HTERT RPE-1 (cell line): Measurements from ENCODE around the gene GMPR2.
"Not testable (repeated sequence)": the region's sequence is repeated elsewhere in the genome, so short reads cannot be mapped to it uniquely, and the experiment has no call there.

ENCODE experiments used
- in situ Hi-C: fragments of 300-500 bp; cut with MboI; formaldehyde crosslinking; loops from 4 replicates; pipeline ENCODE4 v1.14.3; 2020; ENCODE audit warnings: low sequenced_read_pairs

GMPR2 gene

DNA sequence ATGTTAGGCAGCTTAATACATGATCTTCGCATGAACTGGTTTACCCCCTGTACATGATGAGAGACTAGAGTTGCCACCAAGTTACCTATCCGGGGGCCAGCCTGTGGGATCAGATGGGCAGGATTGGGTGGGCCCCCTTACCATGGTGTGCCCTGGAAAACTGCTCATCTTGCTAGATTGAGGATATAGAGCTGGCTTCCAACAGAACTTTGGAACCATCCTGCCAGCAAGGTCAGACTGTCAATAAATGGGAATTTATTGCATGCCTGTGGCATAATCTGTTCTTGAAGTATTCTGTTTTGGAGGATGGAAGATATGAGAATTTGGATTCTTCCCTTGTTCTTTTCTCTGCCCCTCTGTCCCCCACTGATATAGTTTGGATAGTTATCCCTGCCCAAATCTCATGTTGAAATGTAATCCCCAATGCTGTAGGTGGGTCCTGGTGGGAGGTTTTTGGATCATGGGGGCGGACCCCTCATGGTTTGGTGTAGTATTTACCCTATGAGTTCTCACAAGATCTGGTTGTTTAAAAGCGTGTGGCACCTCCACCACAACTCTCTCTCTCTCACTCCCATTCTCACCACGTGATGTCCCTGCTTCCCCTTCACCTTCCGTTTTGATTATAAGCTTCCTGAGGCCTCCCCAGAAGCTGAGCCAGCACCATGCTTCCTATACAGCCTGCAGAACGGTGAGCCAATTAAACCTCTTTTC is 33.8 kb upstream of the GMPR2 start:
- in situ Hi-C loops, result no loop called here

DNA sequence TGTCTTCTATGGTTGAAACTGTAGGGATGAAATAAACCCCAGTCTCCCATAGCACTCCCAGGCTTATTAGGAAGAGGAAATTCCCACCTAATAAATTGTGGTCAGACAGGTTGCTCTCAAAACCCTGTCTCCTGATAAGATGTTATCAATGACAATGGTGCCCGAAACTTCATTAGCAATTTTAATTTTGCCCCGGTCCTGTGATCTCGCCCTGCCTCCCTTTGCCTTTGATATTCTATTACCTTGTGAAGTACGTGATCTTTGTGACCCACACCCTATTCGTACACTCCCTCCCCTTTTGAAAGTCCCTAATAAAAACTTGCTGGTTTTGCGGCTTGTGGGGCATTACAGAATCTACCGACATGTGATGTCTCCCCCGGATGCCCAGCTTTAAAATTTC is 30.2 kb upstream of the GMPR2 start:
- in situ Hi-C loops, result not testable (repeated sequence)

DNA sequence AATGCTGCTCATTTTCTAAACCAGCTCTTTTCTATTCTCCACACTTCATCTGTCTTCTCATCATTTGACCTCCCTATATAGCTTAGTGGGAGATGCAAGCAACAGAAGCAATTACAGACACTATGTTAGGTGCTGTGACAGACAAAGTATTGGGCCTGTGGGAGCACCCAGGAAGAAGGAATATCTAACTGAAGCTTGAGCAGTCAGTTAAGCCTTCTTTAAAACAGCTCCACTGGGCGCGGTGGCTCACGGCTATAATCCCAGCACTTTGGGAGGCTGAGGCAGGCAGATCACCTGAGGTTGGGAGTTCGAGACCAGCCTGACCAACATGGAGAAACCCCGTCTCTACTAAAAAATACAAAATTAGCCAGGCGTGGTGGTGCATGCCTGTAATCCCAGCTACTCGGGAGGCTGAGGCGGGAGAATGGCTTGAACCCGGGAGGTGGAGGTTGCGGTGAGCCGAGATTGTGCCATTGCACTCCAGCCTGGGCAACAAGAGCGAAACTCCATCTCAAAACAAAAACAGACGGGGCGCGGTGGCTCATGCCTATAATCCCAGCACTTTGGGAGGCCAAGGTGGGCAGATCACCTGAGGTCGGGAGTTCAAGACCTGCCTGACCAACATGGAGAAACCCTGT is 29.4 kb upstream of the GMPR2 start:
- in situ Hi-C loops, result not testable (repeated sequence)

GRCh38 chr14:24204163-24205146 is 28.3 kb upstream of the GMPR2 start:
- in situ Hi-C loops, result no loop called here

- in situ Hi-C loops, result no loop called here
These were observed 26.2 kb upstream of the GMPR2 start for GRCh38 chr14:24206260-24207103.

DNA sequence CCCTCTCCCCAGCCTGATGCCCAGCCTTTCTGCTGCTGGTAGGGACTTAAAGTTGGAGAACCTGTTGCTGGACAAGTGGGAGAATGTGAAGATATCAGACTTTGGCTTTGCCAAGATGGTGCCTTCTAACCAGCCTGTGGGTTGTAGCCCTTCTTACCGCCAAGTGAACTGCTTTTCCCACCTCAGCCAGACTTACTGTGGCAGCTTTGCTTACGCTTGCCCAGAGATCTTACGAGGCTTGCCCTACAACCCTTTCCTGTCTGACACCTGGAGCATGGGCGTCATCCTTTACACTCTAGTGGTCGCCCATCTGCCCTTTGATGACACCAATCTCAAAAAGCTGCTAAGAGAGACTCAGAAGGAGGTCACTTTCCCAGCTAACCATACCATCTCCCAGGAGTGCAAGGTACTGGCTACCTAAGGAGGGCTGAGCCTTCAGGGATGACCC is 25.6 kb upstream of the GMPR2 start:
- in situ Hi-C loops, result no loop called here

GRCh38 chr14:24207625-24208024 is 25.1 kb upstream of the GMPR2 start:
- in situ Hi-C loops, result no loop called here

DNA sequence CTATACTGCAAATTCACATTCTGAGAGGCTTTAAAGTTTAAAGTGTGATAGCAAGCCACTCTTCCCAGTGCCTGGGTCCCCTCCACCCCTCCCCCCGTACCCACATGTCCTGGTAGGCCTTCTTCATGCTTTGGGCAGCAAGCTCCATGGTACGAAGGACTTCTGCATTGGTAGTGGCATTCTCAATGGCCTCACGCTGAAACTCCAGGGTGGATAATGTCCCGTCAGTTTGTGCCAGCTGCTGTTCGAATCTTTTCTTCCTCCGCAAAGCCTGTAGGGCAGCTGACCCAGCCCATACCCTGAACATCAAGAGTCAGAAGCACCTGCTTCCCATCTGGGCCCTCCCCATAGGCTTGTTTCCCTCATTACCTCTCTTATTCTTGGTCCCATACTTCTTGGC is 21.4 kb upstream of the GMPR2 start:
- in situ Hi-C loops, result no loop called here

- in situ Hi-C loops, result no loop called here
These were observed 19.5 kb upstream of the GMPR2 start, which contains the start of gene CHMP4A for GRCh38 chr14:24212924-24213865. Gene CHMP4A (minus strand): TSS chr14:24213488. CDS start chr14:24213439, 49 bp downstream.

DNA sequence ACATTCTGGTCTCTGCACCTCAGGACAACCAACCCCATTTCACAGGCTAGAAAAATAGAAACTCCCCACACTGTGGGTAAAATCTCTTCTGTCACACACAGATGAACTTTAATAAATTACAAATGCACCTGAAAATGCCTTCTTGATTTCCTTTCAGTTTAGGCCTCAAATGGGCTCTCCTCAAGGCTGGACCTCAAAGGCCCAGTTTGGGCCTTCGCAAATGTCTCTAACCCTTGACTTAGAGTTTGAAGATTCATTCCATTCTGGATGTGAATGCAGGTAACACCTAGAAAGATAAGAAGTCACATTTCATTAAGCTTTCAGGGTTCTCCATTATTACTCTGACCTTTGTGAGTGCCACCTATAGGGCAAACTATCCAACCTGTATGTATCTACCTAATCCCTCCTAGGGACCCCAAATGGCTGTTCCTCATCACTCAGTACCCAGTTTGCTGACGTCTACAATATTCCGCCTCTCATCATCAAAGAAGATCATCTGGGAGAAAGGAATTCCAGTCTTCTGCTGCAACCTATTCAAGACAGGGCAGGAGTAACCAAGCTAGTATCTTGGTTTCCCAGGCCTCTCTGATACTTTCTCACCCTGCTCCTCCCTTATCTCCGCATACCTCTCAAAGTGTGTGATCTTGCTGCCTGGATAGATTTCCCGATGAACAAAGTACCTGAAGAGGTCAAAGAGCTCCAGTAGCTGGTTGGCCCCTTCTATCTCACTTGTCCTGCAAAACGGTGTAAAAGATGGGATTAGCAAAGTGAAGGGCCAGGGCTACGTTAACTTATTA is 18.7 kb upstream of the GMPR2 start:
- in situ Hi-C loops, result no loop called here

- in situ Hi-C loops, result no loop called here
These were observed 17.0 kb upstream of the GMPR2 start, which contains the start of gene MDP1 for GRCh38 chr14:24215495-24216344. Gene MDP1 (minus strand): TSS chr14:24216066. CDS start chr14:24215955, 111 bp downstream.

DNA sequence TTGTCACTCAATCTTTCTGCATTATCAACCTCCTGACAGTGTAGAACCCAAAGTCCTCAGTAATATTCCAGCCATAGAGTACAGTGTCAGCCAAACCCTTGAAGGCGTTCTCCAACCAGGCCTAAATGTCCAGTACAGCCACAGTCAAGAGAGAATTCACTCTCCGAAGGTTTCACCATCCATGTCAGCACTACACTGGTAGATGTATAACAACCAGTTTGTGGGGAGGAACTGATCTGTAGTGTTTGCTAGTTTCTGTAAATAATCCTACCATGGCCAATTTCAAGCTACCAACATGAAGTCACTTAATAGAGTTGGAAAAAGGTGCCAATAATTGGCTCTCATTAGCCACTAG is 16.4 kb upstream of the GMPR2 start:
- in situ Hi-C loops, result no loop called here

DNA sequence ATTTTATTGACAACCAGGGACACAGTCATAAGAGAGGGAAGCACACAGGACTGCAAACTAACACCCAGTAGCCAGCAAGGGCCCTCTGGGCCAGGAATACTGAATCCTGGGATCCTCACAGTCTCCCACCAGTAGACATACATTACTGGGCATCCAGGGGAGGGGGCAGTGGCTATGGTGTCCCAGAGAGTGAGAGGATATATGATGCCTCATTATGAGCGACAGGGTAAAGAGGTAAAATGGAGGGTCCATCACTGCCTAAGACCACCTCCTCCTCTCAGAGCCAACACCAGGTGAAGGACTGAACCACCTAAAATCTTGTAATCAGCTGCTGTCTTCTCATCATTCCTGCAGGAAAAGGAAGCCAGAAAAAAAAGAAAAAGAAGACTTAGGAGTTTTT is 15.9 kb upstream of the GMPR2 start:
- in situ Hi-C loops, result not testable (repeated sequence)

DNA sequence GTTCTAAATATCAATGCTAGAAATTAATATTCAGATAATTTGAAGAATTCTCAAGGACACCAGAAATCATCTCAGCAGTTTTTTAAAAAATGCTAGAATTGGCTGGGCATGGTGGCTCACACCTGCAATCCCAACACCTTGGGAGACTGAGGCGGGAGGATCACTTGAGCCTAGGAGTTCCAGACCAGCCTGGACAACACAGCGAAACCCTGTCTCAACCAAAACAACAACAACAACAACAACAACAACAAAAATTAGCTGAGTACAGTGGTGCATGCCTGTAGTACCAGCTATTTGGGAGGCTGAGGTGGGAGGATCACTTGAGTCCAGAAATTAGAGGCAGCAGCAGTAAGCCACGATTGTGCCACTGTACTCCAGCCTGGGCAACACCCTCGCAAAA is 13.6 kb upstream of the GMPR2 start:
- in situ Hi-C loops, result no loop called here

DNA sequence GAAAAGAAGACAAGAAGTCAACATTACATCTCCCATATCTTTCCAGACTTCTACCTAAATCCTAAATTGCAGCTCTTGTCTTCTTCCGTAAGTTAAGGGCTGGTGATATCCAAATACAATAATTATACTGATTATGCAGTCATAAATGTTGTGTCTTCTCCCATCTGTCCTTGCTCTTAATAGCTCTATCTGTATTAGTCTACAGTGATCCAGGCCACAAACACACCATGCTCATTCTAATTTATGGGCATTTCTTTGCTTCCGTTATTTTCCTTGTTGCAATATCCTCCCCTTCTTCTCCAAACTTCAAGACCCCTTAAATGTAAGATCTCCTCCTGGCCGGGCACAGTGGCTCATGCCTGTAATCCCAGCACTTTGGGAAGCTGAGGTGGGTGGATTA is 13.2 kb upstream of the GMPR2 start:
- in situ Hi-C loops, result no loop called here

- in situ Hi-C loops, result not testable (repeated sequence)
These were observed 9.7 kb upstream of the GMPR2 start for GRCh38 chr14:24222987-24223386.

- in situ Hi-C loops, result no loop called here
These were observed 8.1 kb upstream of the GMPR2 start for GRCh38 chr14:24224618-24225071.

- in situ Hi-C loops, result no loop called here
These were observed 6.3 kb upstream of the GMPR2 start for GRCh38 chr14:24226473-24226872.
